ENCODE results near the gene SSBP4. TPM values are rescaled to one million over a fixed set of nuclear protein-coding genes. Genes with fewer than 3 reads are reported as not detected.

Gene SSBP4
- total RNA-seq, 1 donor from 2014 or later: 60.7 TPM

- no peak for DNase-seq (ENCODE audit: low spot score)
- no peaks in the 10 kb centered on the region for H3K9me3 Mint-ChIP-seq (ENCODE audit: unreplicated experiment)
- H3K4me1 Mint-ChIP-seq (ENCODE audit: unreplicated experiment): peaks cover 8% of the 10 kb centered on the region
- peak overlapping the region; percentile 24 for H3K4me3 Mint-ChIP-seq (ENCODE audit: unreplicated experiment)
- H3K27ac Mint-ChIP-seq (ENCODE audit: unreplicated experiment): no peak overlapping the region
- peaks cover 15% of the 10 kb centered on the region for H3K27me3 Mint-ChIP-seq (ENCODE audit: unreplicated experiment)
- no peak for TF ChIP-seq CTCF (IDR thresholded peaks at IDR 0.05; ENCODE audit: unreplicated experiment)
- H3K36me3 Mint-ChIP-seq (ENCODE audit: low read depth, unreplicated experiment): no peaks in the 10 kb centered on the region
Observed at GRCh38 chr19:18412610-18413239, 6.5 kb upstream of the SSBP4 start.

- TF ChIP-seq CTCF (IDR thresholded peaks at IDR 0.05; ENCODE audit: unreplicated experiment): no peak
- peaks cover 14% of the 10 kb centered on the region for H3K4me1 Mint-ChIP-seq (ENCODE audit: unreplicated experiment)
- no peaks in the 10 kb centered on the region for H3K9me3 Mint-ChIP-seq (ENCODE audit: unreplicated experiment)
- H3K27me3 Mint-ChIP-seq (ENCODE audit: unreplicated experiment): peaks cover 16% of the 10 kb centered on the region
- H3K36me3 Mint-ChIP-seq (ENCODE audit: low read depth, unreplicated experiment): no peaks in the 10 kb centered on the region
- H3K27ac Mint-ChIP-seq (ENCODE audit: unreplicated experiment): no peak overlapping the region
- DNase-seq (ENCODE audit: low spot score): no peak
- H3K4me3 Mint-ChIP-seq (ENCODE audit: unreplicated experiment): no peak overlapping the region
Observed at GRCh38 chr19:18414504-18415177, 4.6 kb upstream of the SSBP4 start.

DNA sequence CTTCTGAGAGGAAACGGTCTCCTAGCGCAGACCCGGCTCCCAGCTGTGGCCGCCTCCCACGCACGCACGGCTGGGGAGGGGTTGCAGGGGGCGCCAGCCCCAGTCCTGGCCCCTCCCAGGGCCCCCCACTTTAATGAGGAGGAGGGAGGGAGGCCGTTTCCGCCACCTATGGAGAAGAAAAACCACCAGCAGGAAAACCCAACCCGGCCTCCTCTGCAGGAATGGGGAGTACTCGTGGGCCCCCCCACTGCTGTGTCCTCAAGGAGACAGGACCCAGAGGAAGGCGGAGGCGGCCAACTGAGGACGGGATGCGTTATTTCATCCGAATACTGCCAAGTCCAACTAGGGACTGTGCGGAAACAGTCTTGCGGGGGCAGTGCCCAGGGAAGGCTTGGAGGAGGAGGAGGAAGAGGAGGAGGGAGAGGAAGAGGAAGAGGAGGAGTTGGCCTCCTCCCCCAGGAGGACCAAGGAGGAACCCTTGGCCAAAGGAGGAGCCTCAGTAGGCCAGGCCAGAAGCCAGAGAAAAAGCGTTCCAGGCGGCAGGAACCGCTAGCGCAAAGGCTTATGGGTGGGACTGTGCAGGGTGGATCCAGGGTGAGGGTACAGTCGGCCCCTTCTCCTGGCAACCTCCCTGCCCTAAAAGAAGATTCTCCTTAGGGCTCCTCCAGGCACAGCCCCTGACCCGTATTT is 3.9 kb upstream of the SSBP4 start:
- H3K27ac Mint-ChIP-seq (ENCODE audit: unreplicated experiment): no peak overlapping the region
- DNase-seq (ENCODE audit: low spot score): no peak
- peaks cover 19% of the 10 kb centered on the region for H3K27me3 Mint-ChIP-seq (ENCODE audit: unreplicated experiment)
- H3K36me3 Mint-ChIP-seq (ENCODE audit: low read depth, unreplicated experiment): no peaks in the 10 kb centered on the region
- H3K9me3 Mint-ChIP-seq (ENCODE audit: unreplicated experiment): no peaks in the 10 kb centered on the region
- peaks cover 14% of the 10 kb centered on the region for H3K4me1 Mint-ChIP-seq (ENCODE audit: unreplicated experiment)
- no peak overlapping the region for H3K4me3 Mint-ChIP-seq (ENCODE audit: unreplicated experiment)
- no peak for TF ChIP-seq CTCF (IDR thresholded peaks at IDR 0.05; ENCODE audit: unreplicated experiment)

DNA sequence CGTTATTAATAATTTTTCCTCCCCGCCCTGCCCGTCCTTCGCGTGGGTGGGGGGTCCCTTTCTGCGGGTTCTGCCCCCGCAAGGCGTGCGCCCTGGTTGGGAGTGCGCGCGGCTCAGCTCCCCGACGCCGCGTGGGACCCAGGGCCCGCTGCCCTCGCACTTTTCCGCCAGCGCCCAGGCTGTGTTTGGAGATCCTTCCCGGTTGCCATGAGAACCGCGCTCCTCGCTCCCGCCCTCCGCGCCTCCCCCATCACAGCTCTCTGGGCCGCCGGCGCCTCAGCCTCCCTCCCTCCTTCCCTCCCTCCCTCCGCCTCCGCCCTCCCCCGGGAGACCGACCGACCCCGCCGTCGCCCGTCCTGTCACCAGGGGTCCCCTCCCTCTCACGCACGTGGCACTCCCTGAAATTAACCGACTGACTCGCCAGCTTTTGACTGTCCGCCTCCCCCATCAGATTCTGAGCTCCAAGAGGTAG is 2.4 kb upstream of the SSBP4 start:
- no peaks in the 10 kb centered on the region for H3K9me3 Mint-ChIP-seq (ENCODE audit: unreplicated experiment)
- peak overlapping the region; percentile 78 for H3K4me3 Mint-ChIP-seq (ENCODE audit: unreplicated experiment)
- DNase-seq (ENCODE audit: low spot score): peak; percentile 90
- peaks cover 14% of the 10 kb centered on the region for H3K4me1 Mint-ChIP-seq (ENCODE audit: unreplicated experiment)
- peak overlapping the region; percentile 94 for H3K27ac Mint-ChIP-seq (ENCODE audit: unreplicated experiment)
- no peak for TF ChIP-seq CTCF (IDR thresholded peaks at IDR 0.05; ENCODE audit: unreplicated experiment)
- H3K36me3 Mint-ChIP-seq (ENCODE audit: low read depth, unreplicated experiment): no peaks in the 10 kb centered on the region
- peaks cover 23% of the 10 kb centered on the region for H3K27me3 Mint-ChIP-seq (ENCODE audit: unreplicated experiment)
